ENCODE data around the gene TMEM151B. TPM values are rescaled to one million over a fixed set of nuclear protein-coding genes. Genes with fewer than 3 reads are reported as not detected.

The TMEM151B gene
- total RNA-seq, 4 donors from 2014 or later: 0.27 to 0.57 TPM; not detected in 2

- no peak for DNase-seq
- peak overlapping the region in 2 of 4 donors; percentile 95 to 99 for H3K27ac ChIP-seq
- no peak for TF ChIP-seq POLR2A (IDR thresholded peaks at IDR 0.05)
- TF ChIP-seq, protein P1, sequence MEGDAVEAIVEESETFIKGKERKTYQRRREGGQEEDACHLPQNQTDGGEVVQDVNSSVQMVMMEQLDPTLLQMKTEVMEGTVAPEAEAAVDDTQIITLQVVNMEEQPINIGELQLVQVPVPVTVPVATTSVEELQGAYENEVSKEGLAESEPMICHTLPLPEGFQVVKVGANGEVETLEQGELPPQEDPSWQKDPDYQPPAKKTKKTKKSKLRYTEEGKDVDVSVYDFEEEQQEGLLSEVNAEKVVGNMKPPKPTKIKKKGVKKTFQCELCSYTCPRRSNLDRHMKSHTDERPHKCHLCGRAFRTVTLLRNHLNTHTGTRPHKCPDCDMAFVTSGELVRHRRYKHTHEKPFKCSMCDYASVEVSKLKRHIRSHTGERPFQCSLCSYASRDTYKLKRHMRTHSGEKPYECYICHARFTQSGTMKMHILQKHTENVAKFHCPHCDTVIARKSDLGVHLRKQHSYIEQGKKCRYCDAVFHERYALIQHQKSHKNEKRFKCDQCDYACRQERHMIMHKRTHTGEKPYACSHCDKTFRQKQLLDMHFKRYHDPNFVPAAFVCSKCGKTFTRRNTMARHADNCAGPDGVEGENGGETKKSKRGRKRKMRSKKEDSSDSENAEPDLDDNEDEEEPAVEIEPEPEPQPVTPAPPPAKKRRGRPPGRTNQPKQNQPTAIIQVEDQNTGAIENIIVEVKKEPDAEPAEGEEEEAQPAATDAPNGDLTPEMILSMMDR (IDR thresholded peaks at IDR 0.05): no peak
Measured at GRCh38 chr6:44238687-44239350, 31.4 kb upstream of the TMEM151B start.

GRCh38 chr6:44243345-44243744 is 26.9 kb upstream of the TMEM151B start:
- no peak for DNase-seq
- Histone ChIP-seq H3K27me3 (no peaks in the 10 kb centered on the region), H3K27ac (no peak overlapping the region), H3K4me1 (peaks cover 0 to 10% (median 5%) of the 10 kb centered on the region in 4 donors), H3K9me3 (no peaks in the 10 kb centered on the region), H3K4me3 (no peak overlapping the region), H3K36me3 (no peaks in the 10 kb centered on the region)
- TF ChIP-seq, protein P1 (IDR thresholded peaks at IDR 0.05): no peak
- TF ChIP-seq POLR2A (IDR thresholded peaks at IDR 0.05): no peak

More at GRCh38 chr6:44238687-44239350, 31.4 kb upstream of the TMEM151B start:
- no peak overlapping the region for H3K4me3 ChIP-seq
- peaks cover 0 to 22% (median 2%) of the 10 kb centered on the region in 4 donors for H3K4me1 ChIP-seq
- no peaks in the 10 kb centered on the region for H3K36me3 ChIP-seq
- no peaks in the 10 kb centered on the region for H3K27me3 ChIP-seq
- H3K9me3 ChIP-seq: no peaks in the 10 kb centered on the region

DNA sequence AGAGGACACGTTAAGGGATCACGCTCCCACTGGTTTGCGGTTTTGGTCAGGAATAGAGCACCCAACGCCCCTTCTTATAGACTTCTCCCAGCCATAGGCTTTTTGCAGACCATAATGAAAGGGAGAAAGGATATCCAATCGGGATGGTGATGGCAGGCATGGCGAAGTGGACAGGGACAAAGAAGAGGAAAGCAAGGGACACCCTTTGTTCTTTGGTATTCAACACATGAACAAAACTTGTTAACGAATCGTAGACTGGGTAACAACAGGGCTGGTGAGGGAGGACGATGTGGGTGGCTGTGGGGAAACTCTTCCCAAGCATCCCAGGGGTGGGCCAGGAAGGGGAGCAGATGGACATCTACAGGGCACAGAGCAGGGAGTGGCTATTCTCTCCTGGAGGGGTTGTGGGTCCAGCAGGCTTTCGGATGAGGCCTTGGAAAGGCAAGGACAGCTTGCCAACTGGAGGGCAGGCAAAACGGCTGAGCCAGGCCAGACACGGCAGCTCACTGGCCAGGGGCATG is 24.8 kb upstream of the TMEM151B start:
- peaks cover 0 to 16% (median 0%) of the 10 kb centered on the region in 3 donors for H3K36me3 ChIP-seq
- no peak for TF ChIP-seq POLR2A (IDR thresholded peaks at IDR 0.05)
- TF ChIP-seq, protein P1 (IDR thresholded peaks at IDR 0.05): no peak
- peak overlapping the region; percentile 92 to 96 (median 95) for H3K27ac ChIP-seq
- no peaks in the 10 kb centered on the region for H3K9me3 ChIP-seq
- no peaks in the 10 kb centered on the region for H3K27me3 ChIP-seq
- DNase-seq: no peak
- H3K4me3 ChIP-seq: peak overlapping the region; percentile 81 to 93 (median 83)
- H3K4me1 ChIP-seq: peaks cover 0 to 29% (median 10%) of the 10 kb centered on the region in 4 donors

- Histone ChIP-seq H3K36me3 (peaks cover 0 to 23% (median 0%) of the 10 kb centered on the region in 3 donors), H3K27ac (peak overlapping the region; percentile 92 to 96 (median 95)), H3K4me3 (peak overlapping the region; percentile 81 to 93 (median 83)), H3K4me1 (peaks cover 0 to 35% (median 10%) of the 10 kb centered on the region in 4 donors), H3K9me3 (no peaks in the 10 kb centered on the region), H3K27me3 (no peaks in the 10 kb centered on the region)
- peak; percentile 87 to 95 (median 92) for DNase-seq
- TF ChIP-seq POLR2A (IDR thresholded peaks at IDR 0.05): no peak
- TF ChIP-seq, protein P1 (IDR thresholded peaks at IDR 0.05): peak in 1 of 6 experiments; percentile 15
Measured at GRCh38 chr6:44245912-44246662, 24.2 kb upstream of the TMEM151B start.

DNA sequence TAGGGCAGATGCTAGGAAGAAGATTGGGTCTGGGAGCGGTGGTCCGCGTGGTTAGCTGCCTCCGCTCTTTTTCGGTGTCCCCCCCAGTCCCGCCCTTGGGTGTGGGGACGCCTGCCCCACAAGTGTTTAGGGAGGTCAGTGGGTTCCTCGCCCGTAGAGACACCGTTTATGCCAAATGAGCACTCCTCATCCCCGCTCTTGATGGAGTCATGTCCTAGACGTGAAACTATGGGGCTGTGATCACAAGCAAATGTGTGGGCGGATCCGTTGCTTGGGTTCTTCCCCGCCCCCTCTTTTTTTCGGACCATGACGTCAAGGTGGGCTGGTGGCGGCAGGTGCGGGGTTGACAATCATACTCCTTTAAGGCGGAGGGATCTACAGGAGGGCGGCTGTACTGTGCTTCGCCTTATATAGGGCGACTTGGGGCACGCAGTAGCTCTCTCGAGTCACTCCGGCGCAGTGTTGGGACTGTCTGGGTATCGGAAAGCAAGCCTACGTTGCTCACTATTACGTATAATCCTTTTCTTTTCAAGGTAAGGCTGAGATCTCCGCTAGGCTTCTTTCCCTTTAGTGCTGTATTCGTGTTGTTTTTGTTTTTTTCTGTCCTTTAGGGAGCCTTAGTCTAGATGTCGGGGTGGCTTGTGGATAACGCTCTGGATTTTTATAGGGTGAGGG is 23.4 kb upstream of the TMEM151B start, which contains the start of gene HSP90AB1:
TSS of gene HSP90AB1 (plus strand) at position 439 of the 675 bp plus-strand sequence. CDS start 1,529 bp downstream, outside the sequence.
- peak; percentile 95 to 99 (median 97) for DNase-seq
- Histone ChIP-seq H3K9me3 (no peaks in the 10 kb centered on the region), H3K4me1 (peaks cover 0 to 35% (median 10%) of the 10 kb centered on the region in 4 donors), H3K36me3 (peaks cover 0 to 30% (median 0%) of the 10 kb centered on the region in 3 donors), H3K27me3 (no peaks in the 10 kb centered on the region), H3K4me3 (peak within 1 kb of the TSS; percentile 81 to 93 (median 83)), H3K27ac (peak within 1 kb of the TSS; percentile 92 to 96 (median 95))
- TF ChIP-seq, protein P1 (IDR thresholded peaks at IDR 0.05): peak in 1 of 6 experiments; percentile 16
- TF ChIP-seq POLR2A (IDR thresholded peaks at IDR 0.05): peak; percentile 98 to 99
